Lower leg skin (tissue), 4 donors: ENCODE results near the gene PHF1. TPM values are rescaled to one million over a fixed set of nuclear protein-coding genes. Genes with fewer than 3 reads are reported as not detected.
A peak's percentile ranks its signal among the peaks of the same experiment; 100 is the strongest.

Source experiments
- DNase-seq, 2 donors: peaks; one replicate each; pipeline ENCODE4 v3.0.0-alpha.2; 2019; ENCODE audit warnings: low spot score in 2 of 2
- H3K4me3 ChIP-seq: fragments of 200-600 bp; sonication (generic); 2 replicates; pipeline ENCODE4 v1.5.1; 2017; ENCODE audit warnings: mild to moderate bottlenecking, low read depth; ENCODE audit not compliant: poor library complexity, severe bottlenecking
- CTCF ChIP-seq, 3 donors: fragments of 450-650 bp; IDR thresholded peaks; one replicate each; pipeline ENCODE4 v1.5.1; 2016; ENCODE audit warnings: antibody characterized with exemption in 3 of 3, mild to moderate bottlenecking in 3 of 3, moderate library complexity in 2 of 3
- POLR2A ChIP-seq, 2 donors: fragments of 450-650 bp; IDR thresholded peaks; one replicate each; pipeline ENCODE4 v1.6.1; 2016 to 2017; ENCODE audit warnings: antibody characterized with exemption in 2 of 2, mild to moderate bottlenecking in 1 of 2, moderate library complexity in 1 of 2
- WGBS, 2 donors: methylation state at CpG; one replicate each; pipeline ENCODE4 v1.1.5; 2018; 5-methylcytosine and 5-hydroxymethylcytosine counted together
- intact Hi-C: fragments of 100-400 bp; cut with DNase I; formaldehyde crosslinking; loops from one replicate; pipeline ENCODE4 v1.15.0; 2023; ENCODE audit warnings: low total_unique reads
- total RNA-seq, 4 donors: library from RNA; depleted of rRNA; stranded (reverse); fragments of >200 nt; gene quantifications; one replicate each; pipeline ENCODE4 v1.1.0, GENCODE V29; 2016

Gene PHF1
- total RNA-seq, 4 donors from 2014 or later, result 40.9 to 73.0 (median 64.8) TPM

DNA sequence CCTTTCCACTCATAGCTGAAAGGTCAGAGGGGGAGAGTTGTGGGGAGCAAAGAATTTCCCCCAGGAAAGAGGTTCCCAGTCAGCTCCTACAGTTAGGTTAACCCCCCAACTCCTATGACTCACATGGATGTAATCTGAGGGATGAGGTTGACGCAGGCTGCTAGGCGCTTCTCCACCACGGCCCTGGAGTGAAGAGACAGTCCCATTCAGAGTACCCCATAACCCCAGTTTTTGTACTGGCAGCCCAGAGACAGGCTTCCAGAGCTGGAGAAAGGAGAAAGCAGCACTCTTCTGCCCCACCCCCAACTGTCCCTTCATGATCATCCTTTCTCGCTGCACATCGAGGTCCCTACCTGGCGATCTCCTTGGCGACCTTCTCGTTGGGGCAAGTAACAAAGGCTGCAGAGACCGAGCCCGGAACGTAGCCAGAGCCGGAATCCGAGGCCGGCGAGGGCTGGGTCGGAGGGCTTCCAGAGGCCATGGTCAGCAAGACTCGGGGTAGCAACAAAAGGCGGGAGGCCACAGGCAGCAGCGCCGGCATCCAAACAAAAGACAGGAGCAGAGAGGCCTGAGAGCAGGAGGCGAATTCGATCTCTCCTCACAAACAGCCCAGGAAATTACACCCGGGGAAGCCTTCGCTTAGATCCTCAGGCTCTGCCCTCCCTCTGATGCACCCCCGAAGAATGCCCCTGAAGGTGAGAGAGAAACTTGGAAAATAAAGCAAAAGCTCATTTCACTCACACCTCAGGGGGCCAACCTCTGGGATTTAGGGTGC is 6.5 kb downstream of the PHF1 start:
- intact Hi-C loops, result no loop called here
- WGBS, 2 donors, result 0 to 2% methylated on average over 25 of the region's 25 CpGs
- DNase-seq, result peak in 1 of 2 donors; percentile 84
- TF ChIP-seq POLR2A (IDR thresholded peaks at IDR 0.05) (no peak), CTCF (IDR thresholded peaks at IDR 0.05) (no peak)
- peak overlapping the region; percentile 30 for H3K4me3 ChIP-seq

GRCh38 chr6:33417903-33418689 is 7.3 kb downstream of the PHF1 start, which contains the start of gene CUTA:
CUTA (minus strand) TSS chr6:33418107; CDS start chr6:33418000, 107 bp downstream.
- peak within 1 kb of the TSS; percentile 30 for H3K4me3 ChIP-seq
- TF ChIP-seq CTCF (IDR thresholded peaks at IDR 0.05) (no peak), POLR2A (IDR thresholded peaks at IDR 0.05) (peak in 1 of 2 donors; percentile 8)
- peak; percentile 100 for DNase-seq
- intact Hi-C loops, result no loop called here
- WGBS, 2 donors, result 0 to 1% methylated on average over 31 to 41 of the region's 51 CpGs

DNA sequence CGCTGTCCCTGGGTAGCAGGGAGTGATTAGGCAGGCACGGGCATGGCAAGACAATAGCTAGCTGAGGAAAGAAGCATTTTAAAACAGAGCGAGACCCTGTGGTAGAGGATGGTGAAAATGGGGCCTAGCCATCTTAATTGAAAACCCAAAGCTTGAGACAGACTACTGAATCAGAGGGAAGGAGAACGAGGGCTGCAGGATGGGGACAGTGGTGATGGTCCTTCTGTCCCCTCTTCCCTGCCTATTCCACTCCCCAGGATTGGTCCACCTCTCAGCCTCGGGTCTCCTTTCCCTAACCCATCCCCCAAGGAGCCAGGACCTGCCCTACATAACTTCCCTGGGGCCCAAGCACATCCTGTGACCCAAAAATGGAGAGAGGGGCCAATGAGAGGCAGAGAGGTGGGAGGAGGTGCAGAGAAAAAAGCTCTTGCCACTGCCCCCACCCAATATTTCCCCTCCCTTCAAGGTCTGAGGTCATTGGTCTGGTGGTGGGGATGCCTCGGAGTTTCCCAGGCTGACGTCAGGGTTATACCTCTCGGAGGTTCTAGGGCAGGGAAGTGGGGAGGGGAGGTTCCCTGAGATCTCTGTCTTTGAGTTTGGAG is 8.0 kb downstream of the PHF1 start:
- intact Hi-C loops, result no loop called here

GRCh38 chr6:33419580-33420490 is 9.0 kb downstream of the PHF1 start, which contains the start of gene SYNGAP1:
SYNGAP1 (plus strand) TSS chr6:33420065; CDS start chr6:33420265, 200 bp downstream.
- DNase-seq, result peak in 1 of 2 donors; percentile 92
- intact Hi-C loops, result no loop called here
- WGBS, 2 donors, result 6 to 10% methylated on average over 20 of the region's 22 CpGs

More for the DNA sequence above, 8.0 kb downstream of the PHF1 start:
- no peak for TF ChIP-seq POLR2A (IDR thresholded peaks at IDR 0.05)
- TF ChIP-seq CTCF (IDR thresholded peaks at IDR 0.05), result no peak
- H3K4me3 ChIP-seq, result no peak overlapping the region
- 39 to 42% methylated on average over 8 of the region's 8 CpGs for WGBS, 2 donors
- DNase-seq, result no peak

More at GRCh38 chr6:33419580-33420490, 9.0 kb downstream of the PHF1 start, which contains the start of gene SYNGAP1:
- H3K4me3 ChIP-seq, result no peak within 1 kb of the TSS
- TF ChIP-seq CTCF (IDR thresholded peaks at IDR 0.05) (no peak), POLR2A (IDR thresholded peaks at IDR 0.05) (no peak)
